Stimulated activated naive CD4-positive, alpha-beta T cell treated with Interleukin-2 at 50 U/mL for 16 hours (primary cell): ENCODE measurements around the gene TRIM16.
"Not testable (repeated sequence)": the region's sequence is repeated elsewhere in the genome, so short reads cannot be mapped to it uniquely, and the experiment has no call there.

ENCODE experiments used
- DNase-seq: peaks from one replicate; lab custom pipeline; 2025; lab: John Stamatoyannopoulos, UW

The TRIM16 gene

DNA sequence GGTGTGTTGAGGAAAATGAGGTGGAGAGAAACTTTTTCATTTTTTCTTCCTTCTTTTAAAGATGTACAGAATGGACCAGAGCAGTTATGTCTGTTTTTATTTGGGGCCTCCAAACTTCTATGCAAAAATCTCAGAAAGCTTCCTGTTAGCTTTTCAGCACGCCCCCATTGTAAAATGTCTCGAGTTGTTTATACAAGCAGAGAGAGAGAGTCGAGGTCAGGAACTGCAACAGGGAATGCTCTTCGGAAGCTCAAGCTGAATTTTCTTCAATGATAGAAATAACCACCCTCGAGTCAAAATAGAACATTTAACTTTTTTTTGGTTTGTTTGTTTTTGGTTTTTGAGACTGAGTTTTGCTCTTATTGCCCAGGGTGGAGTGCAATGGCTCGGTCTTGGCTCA, 68.3 kb downstream of the TRIM16 start:
- DNase-seq, result not testable (repeated sequence)

- not testable (repeated sequence) for DNase-seq
Measured at GRCh38 chr17:15613111-15613510, 71.0 kb downstream of the TRIM16 start.

GRCh38 chr17:15592960-15593359, 91.2 kb downstream of the TRIM16 start:
- not testable (repeated sequence) for DNase-seq

GRCh38 chr17:15591986-15592385, 92.1 kb downstream of the TRIM16 start:
- not testable (repeated sequence) for DNase-seq

DNA sequence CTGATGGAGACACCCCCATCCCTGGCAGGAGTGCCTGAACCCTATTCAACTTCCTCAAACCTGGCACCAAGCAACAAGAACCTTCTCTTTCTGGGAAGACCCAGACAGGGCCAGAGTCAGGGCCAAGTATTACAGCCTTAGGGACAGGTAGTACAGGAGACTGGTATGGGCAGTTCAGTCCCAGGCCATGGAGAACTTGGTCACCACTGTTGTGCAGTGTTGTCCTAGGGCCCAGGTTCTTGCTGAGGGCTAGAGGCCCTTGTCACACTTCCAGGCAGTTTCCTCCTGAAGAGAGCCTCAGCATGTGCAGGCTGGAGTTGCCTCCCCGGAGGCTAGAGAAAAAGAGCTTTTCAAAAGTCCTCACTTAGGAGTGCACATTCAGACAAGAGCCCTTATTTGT, 93.3 kb downstream of the TRIM16 start:
- not testable (repeated sequence) for DNase-seq

DNA sequence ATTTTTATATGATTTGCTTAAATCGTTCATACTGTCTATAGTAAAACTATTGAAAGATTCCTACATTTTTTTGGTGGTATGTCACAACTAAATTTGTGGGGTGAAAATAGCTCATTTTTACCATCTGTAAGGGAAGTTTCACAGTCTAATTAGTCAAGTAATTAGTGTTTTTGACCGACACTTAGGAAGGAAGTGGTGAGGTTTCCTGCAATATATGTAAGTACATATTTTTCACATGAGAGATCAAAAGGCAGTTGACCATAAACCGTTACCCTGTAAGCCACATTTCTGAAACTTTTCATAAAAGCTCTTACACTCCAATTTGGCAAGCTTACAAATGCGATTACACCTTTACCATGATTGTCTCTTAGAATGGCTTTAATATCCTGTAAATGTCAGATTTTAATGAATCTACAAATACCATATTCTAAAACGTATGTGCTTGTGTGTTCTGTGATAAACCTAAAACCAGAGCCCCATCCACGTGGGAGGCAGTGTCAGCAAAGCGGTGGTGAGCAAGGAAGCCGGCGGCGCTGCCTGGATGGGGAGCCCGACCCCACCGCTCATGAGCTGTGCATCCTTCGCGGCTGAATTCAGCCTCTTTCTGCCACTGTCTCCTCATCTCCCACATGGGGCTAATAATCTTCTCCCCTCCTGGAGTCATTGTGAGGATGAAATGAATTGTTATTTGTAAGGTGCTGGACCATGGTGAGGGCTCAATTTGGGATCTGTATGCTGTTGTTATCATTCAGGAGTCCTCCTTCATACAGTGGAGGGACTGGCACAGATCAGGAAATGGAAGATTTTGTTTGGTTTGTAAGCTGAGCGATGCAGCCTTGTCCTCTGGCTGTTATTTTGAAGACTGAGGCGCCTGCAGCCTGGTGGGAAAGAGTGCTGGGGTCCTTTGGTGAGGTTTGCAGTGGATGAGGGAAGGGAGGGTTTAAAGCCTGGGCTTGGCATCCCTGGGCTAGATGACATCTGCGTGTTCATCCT, 94.3 kb downstream of the TRIM16 start:
- DNase-seq, result peak; percentile 8

- not testable (repeated sequence) for DNase-seq
Measured at GRCh38 chr17:15588017-15588416, 96.1 kb downstream of the TRIM16 start.

GRCh38 chr17:15583313-15583712, 100.8 kb downstream of the TRIM16 start:
- not testable (repeated sequence) for DNase-seq

DNA sequence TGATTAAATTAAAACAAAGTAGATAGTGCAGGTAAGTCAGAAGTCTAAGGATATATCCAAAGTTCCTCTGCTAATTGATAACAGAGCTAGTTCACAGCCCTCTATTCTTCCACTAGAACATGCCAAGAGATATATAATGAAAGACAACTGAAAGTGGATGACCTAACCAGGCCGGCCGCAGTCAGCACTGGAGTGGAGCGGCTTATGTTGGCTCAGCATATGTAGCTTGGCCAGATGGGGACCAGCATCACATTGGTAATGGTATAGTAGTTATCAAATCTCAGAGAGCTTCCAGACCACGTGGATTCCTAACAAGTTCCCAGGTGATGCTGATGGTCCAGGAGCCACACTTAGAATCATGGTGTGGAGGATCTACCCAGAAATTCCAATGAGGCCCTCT, 102.6 kb downstream of the TRIM16 start:
- not testable (repeated sequence) for DNase-seq
